LNCaP clone FGC (cell line): ENCODE data around the gene ZYG11A.

Experiments
- DNase-seq: peaks from one replicate; pipeline ENCODE4 v3.0.0-alpha.2; 2011; ENCODE audit warnings: low read depth
- H3K4me3 ChIP-seq: 2 replicates; pipeline ENCODE4 v1.5.1; 2011; ENCODE audit warnings: mild to moderate bottlenecking, low read depth, low read length, control low read depth
- TF ChIP-seq, protein P1 (sequence below): IDR thresholded peaks from 2 replicates; pipeline ENCODE4 v1.5.1; 2012; ENCODE audit warnings: mild to moderate bottlenecking; ENCODE audit not compliant: control insufficient read depth, insufficient read depth; ENCODE audit errors: extremely low read depth

ZYG11A gene

DNA sequence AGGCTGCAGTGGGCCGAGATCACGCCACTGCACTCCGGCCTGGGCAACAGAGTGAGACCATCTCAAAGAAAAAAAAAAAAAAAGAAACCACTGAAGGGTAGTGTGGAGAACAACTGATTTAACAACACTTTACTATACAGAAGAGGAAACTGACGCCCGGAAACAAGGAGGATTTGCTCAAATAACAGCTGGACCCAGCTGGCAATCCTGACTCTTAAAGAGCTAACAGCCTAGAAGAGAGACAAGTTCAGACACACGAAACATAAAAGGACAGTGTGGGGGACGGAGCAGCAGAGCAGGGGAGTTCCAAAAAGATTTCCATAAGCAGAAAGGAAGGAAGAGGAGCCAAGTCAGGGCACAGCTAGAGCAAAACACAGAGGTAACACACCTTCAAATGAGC, 74.6 kb downstream of the ZYG11A start:
- no peak overlapping the region for H3K4me3 ChIP-seq
- TF ChIP-seq, protein P1, sequence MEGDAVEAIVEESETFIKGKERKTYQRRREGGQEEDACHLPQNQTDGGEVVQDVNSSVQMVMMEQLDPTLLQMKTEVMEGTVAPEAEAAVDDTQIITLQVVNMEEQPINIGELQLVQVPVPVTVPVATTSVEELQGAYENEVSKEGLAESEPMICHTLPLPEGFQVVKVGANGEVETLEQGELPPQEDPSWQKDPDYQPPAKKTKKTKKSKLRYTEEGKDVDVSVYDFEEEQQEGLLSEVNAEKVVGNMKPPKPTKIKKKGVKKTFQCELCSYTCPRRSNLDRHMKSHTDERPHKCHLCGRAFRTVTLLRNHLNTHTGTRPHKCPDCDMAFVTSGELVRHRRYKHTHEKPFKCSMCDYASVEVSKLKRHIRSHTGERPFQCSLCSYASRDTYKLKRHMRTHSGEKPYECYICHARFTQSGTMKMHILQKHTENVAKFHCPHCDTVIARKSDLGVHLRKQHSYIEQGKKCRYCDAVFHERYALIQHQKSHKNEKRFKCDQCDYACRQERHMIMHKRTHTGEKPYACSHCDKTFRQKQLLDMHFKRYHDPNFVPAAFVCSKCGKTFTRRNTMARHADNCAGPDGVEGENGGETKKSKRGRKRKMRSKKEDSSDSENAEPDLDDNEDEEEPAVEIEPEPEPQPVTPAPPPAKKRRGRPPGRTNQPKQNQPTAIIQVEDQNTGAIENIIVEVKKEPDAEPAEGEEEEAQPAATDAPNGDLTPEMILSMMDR = no peak
- no peak for DNase-seq

DNA sequence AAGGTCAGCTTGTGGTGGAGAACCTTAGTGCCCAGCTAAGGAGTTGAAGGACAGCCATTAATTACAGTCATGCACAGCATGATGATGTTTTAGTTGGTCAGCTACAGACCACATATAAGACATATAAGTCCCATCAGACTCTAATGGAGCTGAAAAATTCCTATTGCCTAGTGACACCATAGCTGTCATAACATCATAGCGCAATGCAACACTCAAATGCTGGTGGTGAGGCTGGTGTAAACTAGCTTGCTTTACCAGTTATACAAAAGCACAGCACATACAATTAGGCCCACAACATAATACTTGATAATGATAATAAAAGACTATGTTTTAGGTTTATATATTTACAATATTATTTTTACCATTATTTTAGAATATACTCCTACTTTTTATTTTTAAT, 75.0 kb downstream of the ZYG11A start:
- H3K4me3 ChIP-seq = no peak overlapping the region
- TF ChIP-seq, protein P1 = no peak
- no peak for DNase-seq

DNA sequence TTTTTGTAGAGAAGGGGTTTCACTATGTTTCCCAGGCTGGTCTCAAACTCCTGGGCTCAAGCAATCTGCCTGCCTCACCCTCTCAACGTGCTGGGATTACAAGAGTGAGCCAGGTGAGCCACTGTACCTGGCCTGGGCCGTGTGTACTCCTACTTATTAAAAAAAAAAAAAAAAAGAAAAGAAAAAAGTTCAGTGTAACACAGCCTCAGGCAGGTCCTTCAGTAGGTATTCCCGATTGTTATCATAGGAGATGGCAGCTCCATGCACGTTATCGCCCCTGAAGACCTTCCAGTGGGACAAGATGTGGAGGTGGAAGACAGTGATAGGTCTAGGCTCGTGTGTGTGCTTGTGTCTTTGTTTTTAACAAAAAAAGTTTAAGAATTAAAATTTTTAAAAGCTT, 75.6 kb downstream of the ZYG11A start:
- TF ChIP-seq, protein P1 = no peak
- no peak overlapping the region for H3K4me3 ChIP-seq
- no peak for DNase-seq

DNA sequence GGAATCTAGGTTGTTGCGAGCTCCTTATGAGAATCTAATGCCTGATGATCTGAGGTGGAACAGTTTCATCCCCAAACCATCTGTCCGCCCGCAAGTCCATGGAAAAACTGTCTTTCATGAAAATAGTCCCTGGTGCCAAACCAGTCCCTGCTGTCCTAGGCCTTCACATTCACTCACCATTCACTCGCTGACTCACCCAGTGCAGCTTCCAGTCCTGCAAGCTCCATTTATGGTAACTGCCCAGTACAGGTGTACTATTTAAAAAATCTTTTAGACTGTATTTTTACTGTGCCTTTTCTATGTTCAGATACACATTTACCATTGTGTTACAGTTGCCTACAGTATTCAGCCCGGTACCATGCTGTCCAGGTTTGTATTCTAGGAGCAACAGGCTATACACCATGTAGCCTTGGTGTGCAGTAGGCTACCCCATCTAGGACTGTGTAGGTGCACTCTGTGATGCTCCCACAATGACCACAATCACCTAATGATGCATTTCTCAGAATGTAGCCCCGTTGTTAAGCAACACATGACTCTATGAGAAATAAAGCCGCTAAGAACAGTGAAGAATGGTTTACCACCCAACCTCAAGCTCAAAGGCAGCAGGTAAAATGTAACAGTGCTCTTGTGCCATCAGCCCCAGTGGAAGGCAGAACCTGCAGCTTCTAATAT, 76.6 kb downstream of the ZYG11A start:
- DNase-seq = no peak
- no peak overlapping the region for H3K4me3 ChIP-seq
- TF ChIP-seq, protein P1 = no peak

DNA sequence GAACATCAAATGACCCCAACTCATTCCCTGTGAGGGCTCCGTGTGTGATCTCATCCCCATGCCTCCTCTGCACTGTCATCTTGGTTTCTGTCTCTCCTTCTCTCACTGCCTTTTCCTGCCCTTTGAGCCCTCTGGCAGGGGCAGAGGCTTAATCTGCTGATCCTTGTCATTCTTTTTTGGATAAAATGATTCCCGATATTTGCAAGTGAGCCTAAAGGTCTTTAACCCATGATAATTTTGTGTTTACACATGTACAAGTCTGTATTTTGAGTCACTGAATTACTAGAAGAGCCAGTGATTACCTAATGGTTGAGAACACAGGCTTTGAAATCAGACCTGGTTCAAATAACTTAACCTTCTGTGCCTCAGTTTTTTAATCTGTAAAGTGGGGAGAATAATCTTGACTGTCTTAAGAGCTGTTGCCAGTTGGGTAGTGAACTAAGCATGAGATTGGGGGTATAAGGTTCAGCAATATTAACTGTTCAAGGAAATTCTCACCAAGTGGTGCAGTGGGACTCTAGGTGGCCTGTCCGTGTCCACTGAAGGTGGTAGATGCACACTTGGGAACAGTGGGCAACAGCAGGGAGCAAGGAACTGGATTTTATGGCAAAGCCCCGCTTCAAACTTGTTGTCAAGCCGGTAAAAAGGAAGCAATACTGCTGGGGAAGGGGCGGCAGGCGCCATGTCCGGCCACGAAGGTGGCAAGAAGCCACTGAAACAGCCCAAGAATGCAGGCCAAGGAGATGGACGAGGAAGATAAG, 77.3 kb downstream of the ZYG11A start:
- H3K4me3 ChIP-seq = peak overlapping the region; percentile 79
- DNase-seq = no peak
- TF ChIP-seq, protein P1 = no peak

DNA sequence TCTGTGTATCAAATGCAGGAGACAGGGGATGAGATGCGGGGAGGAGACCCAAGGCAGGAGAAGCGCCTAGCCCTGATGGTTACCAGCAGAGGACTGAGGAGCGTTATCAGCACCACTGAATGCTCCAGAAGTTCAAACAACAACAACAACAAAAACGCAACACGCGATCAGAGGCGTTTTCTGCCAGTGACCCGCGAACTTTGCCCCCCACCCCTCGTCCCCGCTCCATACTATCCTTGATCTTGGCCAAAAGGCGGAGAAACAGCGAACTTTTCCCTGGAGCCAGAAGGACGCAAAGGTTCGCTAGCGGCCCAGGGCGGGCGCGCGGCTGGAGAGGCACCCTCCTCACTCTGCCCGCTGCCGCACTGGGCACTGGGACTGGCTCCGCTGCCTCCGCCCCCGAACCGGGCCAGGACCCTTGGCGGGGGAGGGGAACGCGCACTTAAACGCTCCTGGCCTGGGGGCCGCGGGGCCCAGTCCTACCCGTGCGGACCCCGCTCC, 78.3 kb downstream of the ZYG11A start:
- peak overlapping the region; percentile 79 for H3K4me3 ChIP-seq
- TF ChIP-seq, protein P1 = no peak
- no peak for DNase-seq
